Panc1 (cell line): Measurements from ENCODE around the gene KMT2A. TPM values are rescaled to one million over a fixed set of nuclear protein-coding genes. Genes with fewer than 3 reads are reported as not detected.

Experiments used
- ATAC-seq: fragments of 200-7000 bp; cut with Tn5 transposase; 2 replicates; pipeline ENCODE4 v1.9.1; 2020; ENCODE audit warnings: mild to moderate bottlenecking, moderate library complexity
- BruUV-seq: library from RNA; stranded (reverse); fragments of 400-500 nt; replicated peaks from 2 replicates; lab custom pipeline; 2021; lab: Mats Ljungman, UMichigan
- CTCF ChIA-PET: fragments of 300-600 bp; sonication (Branson Sonifier 250); formaldehyde crosslinking; loops from one replicate; lab custom pipeline; 2022; ENCODE audit warnings: antibody characterized with exemption; lab: Charles Lee
- POLR2A ChIA-PET: fragments of 300-600 bp; sonication (Branson Sonifier 250); formaldehyde crosslinking; loops from one replicate; lab custom pipeline; 2022; ENCODE audit warnings: antibody characterized with exemption; lab: Charles Lee
- DNase-seq: peaks from one replicate; pipeline ENCODE4 v3.0.0-alpha.2; 2010; ENCODE audit warnings: low read depth, low spot score
- H3K27ac ChIP-seq: 2 replicates; pipeline ENCODE4 v1.5.1; 2011; ENCODE audit warnings: mild to moderate bottlenecking, low read length, inconsistent platforms
- H3K27me3 ChIP-seq: fragments of 200-500 bp; sonication (Bioruptor generic); 2 replicates; pipeline ENCODE4 v1.6.0; 2014; ENCODE audit warnings: low read length, inconsistent platforms; ENCODE audit not compliant: control insufficient read depth, insufficient read depth
- H3K36me3 ChIP-seq: fragments of 200-500 bp; sonication (Bioruptor generic); 2 replicates; pipeline ENCODE4 v1.5.1; 2014; ENCODE audit warnings: inconsistent platforms, mild to moderate bottlenecking, low read length, moderate library complexity; ENCODE audit not compliant: control insufficient read depth, insufficient read depth
- H3K4me1 ChIP-seq: 2 replicates; pipeline ENCODE4 v1.5.1; 2011; ENCODE audit warnings: inconsistent platforms, mild to moderate bottlenecking, low read length, moderate library complexity; ENCODE audit not compliant: control insufficient read depth, insufficient read depth
- H3K4me3 ChIP-seq, 2 experiments: 2 replicates each; pipeline ENCODE4 v1.5.1; 2011 to 2012; ENCODE audit warnings: low read depth in 2 of 2, low read length in 2 of 2, mild to moderate bottlenecking in 2 of 2, inconsistent platforms in 1 of 2, moderate library complexity in 1 of 2
- H3K9me3 ChIP-seq: fragments of 200-500 bp; sonication (Bioruptor generic); 2 replicates; pipeline ENCODE4 v1.5.1; 2014; ENCODE audit warnings: low read depth, mild to moderate bottlenecking, inconsistent platforms, low read length, moderate library complexity; ENCODE audit not compliant: control insufficient read depth, insufficient read depth
- POLR2AphosphoS5 ChIP-seq: IDR thresholded peaks from 2 replicates; pipeline ENCODE4 v1.6.1; 2012; ENCODE audit warnings: mild to moderate bottlenecking, low read depth, low read length, moderate library complexity
- SIN3A ChIP-seq: IDR thresholded peaks from 2 replicates; pipeline ENCODE4 v1.6.1; 2012; ENCODE audit warnings: low read depth, mild to moderate bottlenecking, low read length, moderate library complexity, borderline replicate concordance; ENCODE audit not compliant: insufficient read depth
- TCF7L2 ChIP-seq: IDR thresholded peaks from 2 replicates; pipeline ENCODE4 v1.6.1; 2011; ENCODE audit warnings: mild to moderate bottlenecking, low read depth, low read length, inconsistent platforms
- in situ Hi-C: cut with HindIII; loops from 2 replicates; pipeline ENCODE4 v1.10.0; 2016; ENCODE audit warnings: low sequenced_read_pairs, low pct_unique_long_range_greater_than_20kb
- intact Hi-C: fragments of 100-400 bp; cut with micrococcal nuclease; formaldehyde crosslinking; loops from one replicate; pipeline ENCODE4 v1.10.0; 2022; ENCODE audit not compliant: unreplicated experiment
- total RNA-seq: library from RNA; stranded (reverse); gene quantifications from one replicate; pipeline ENCODE4 v1.2.1, GENCODE V29; 2021; ENCODE audit not compliant: unreplicated experiment
- TF ChIP-seq, protein P1 (sequence below): fragments of 450-650 bp; IDR thresholded peaks from 2 replicates; pipeline ENCODE4 v1.5.1; 2017; ENCODE audit warnings: mild to moderate bottlenecking
- TF ChIP-seq, protein P2 (sequence below), 2 experiments: IDR thresholded peaks; 2 replicates each; pipeline ENCODE4 v1.6.1; 2011 to 2012; ENCODE audit warnings: low read depth in 2 of 2, control low read depth in 1 of 2, low read length in 1 of 2, mild to moderate bottlenecking in 1 of 2, moderate library complexity in 1 of 2; ENCODE audit not compliant: insufficient read depth in 1 of 2

The KMT2A gene
- total RNA-seq, 1 experiment from 2014 or later = 139 TPM

DNA sequence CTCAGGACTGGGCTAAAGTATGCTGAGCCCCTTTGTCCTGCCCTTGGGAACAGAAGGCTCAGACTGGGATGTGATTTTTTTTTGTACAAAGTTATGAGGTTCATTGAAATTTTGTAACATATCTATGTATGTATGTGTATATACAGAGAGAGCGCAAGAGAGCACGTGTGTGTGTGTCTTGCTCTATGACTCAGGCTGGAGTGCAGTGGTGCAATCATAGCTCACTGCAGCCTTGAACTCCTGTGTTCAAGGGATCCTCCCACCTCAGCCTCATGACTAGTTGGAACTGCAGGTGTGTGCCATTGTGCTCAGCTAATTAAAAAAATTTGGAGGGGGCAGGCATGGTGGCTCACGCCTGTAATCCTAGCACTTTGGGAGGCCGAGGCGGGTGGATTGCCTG lies 100.4 kb downstream of the KMT2A start:
- ChIA-PET CTCF (no interaction called here), POLR2A (no interaction called here)
- no peak for DNase-seq
- Histone ChIP-seq H3K36me3 (no peaks in the 10 kb centered on the region), H3K9me3 (no peaks in the 10 kb centered on the region), H3K4me1 (no peaks in the 10 kb centered on the region; the same call in 1 of the 2 replicates), H3K27me3 (no peaks in the 10 kb centered on the region), H3K27ac (no peak overlapping the region), H3K4me3 (no peak overlapping the region)
- TF ChIP-seq, protein P1, sequence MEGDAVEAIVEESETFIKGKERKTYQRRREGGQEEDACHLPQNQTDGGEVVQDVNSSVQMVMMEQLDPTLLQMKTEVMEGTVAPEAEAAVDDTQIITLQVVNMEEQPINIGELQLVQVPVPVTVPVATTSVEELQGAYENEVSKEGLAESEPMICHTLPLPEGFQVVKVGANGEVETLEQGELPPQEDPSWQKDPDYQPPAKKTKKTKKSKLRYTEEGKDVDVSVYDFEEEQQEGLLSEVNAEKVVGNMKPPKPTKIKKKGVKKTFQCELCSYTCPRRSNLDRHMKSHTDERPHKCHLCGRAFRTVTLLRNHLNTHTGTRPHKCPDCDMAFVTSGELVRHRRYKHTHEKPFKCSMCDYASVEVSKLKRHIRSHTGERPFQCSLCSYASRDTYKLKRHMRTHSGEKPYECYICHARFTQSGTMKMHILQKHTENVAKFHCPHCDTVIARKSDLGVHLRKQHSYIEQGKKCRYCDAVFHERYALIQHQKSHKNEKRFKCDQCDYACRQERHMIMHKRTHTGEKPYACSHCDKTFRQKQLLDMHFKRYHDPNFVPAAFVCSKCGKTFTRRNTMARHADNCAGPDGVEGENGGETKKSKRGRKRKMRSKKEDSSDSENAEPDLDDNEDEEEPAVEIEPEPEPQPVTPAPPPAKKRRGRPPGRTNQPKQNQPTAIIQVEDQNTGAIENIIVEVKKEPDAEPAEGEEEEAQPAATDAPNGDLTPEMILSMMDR = no peak
- no peak for TF ChIP-seq POLR2AphosphoS5
- in situ Hi-C loops (no loop called here), intact Hi-C loops (no loop called here)
- no TSS peak for BruUV-seq
- ATAC-seq = no peak

DNA sequence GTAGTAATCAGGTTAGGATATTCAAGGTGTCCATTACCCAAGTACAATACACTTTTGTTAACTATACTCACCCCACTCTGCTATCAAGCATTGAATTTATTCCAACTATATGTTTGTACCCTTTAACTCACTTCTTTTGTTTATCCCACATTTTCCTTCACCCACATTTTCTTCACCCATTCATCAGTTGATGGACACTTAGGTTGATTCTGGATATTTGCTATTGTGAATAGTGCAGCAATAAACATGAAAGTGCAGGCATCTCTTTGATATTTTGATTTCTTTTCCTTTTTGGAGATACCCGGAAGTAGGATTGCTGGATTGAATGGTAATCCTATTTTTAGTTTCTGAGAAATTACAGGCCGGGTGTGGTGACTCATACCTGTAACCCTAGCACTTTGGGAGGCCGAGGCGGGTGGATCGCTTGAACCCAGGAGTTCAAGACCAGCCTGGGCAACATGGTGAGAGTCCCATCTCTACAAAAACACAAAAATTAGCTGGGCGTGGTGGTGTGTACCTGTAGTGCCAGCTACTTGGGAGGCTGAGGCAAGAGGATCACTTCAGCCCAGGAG lies 101.2 kb downstream of the KMT2A start:
- H3K27ac ChIP-seq = no peak overlapping the region

More for the DNA sequence above, 101.2 kb downstream of the KMT2A start:
- POLR2A ChIA-PET = no interaction called here
- TF ChIP-seq, protein P2, sequence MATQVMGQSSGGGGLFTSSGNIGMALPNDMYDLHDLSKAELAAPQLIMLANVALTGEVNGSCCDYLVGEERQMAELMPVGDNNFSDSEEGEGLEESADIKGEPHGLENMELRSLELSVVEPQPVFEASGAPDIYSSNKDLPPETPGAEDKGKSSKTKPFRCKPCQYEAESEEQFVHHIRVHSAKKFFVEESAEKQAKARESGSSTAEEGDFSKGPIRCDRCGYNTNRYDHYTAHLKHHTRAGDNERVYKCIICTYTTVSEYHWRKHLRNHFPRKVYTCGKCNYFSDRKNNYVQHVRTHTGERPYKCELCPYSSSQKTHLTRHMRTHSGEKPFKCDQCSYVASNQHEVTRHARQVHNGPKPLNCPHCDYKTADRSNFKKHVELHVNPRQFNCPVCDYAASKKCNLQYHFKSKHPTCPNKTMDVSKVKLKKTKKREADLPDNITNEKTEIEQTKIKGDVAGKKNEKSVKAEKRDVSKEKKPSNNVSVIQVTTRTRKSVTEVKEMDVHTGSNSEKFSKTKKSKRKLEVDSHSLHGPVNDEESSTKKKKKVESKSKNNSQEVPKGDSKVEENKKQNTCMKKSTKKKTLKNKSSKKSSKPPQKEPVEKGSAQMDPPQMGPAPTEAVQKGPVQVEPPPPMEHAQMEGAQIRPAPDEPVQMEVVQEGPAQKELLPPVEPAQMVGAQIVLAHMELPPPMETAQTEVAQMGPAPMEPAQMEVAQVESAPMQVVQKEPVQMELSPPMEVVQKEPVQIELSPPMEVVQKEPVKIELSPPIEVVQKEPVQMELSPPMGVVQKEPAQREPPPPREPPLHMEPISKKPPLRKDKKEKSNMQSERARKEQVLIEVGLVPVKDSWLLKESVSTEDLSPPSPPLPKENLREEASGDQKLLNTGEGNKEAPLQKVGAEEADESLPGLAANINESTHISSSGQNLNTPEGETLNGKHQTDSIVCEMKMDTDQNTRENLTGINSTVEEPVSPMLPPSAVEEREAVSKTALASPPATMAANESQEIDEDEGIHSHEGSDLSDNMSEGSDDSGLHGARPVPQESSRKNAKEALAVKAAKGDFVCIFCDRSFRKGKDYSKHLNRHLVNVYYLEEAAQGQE (IDR thresholded peaks at IDR 0.05; ENCODE audit: insufficient read depth in 1 of 2, low read depth in 2 of 2, low read length in 1 of 2) = no peak
- TF ChIP-seq POLR2AphosphoS5 (no peak), TCF7L2 (no peak), SIN3A (no peak)
- TF ChIP-seq, protein P1 = no peak
- DNase-seq (no peak), ATAC-seq (no peak)
- in situ Hi-C loops = no loop called here
- Histone ChIP-seq H3K36me3 (no peaks in the 10 kb centered on the region), H3K4me1 (no peaks in the 10 kb centered on the region), H3K4me3 (no peak overlapping the region), H3K27me3 (no peaks in the 10 kb centered on the region), H3K9me3 (no peaks in the 10 kb centered on the region)
- intact Hi-C loops = no loop called here
- CTCF ChIA-PET = no interaction called here
- no TSS peak for BruUV-seq
